ENCODE data around the gene UGT2B15. TPM values are rescaled to one million over a fixed set of nuclear protein-coding genes. Genes with fewer than 3 reads are reported as not detected.
"Not testable (repeated sequence)": the region's sequence is repeated elsewhere in the genome, so short reads cannot be mapped to it uniquely, and the experiment has no call there.

The UGT2B15 gene
- total and polyA plus RNA-seq, 2 donors from 2014 or later = not detected

- no peak overlapping the region for H3K27ac ChIP-seq (ENCODE audit: low read depth in 2 of 2, low read length in 2 of 2)
- no peak overlapping the region for H3K9ac ChIP-seq (ENCODE audit: low read length in 3 of 3)
- DNase-seq (peak in 1 of 5 donors; percentile 2), FAIRE-seq (no peak)
- no peaks in the 10 kb centered on the region for H3K36me3 ChIP-seq (ENCODE audit: control insufficient read depth in 2 of 3, insufficient read depth in 3 of 3, low read length in 3 of 3)
- TF ChIP-seq CTCF (IDR thresholded peaks at IDR 0.05; ENCODE audit: borderline replicate concordance, extremely low read depth, insufficient read depth) = no peak
- no peak overlapping the region for H3K4me3 ChIP-seq (ENCODE audit: low read length in 3 of 3)
- intact Hi-C loops (cut with DNase I) = no loop called here
- H3K9me3 ChIP-seq (ENCODE audit: control insufficient read depth in 2 of 3, insufficient read depth in 1 of 3, low read length in 3 of 3) = no peaks in the 10 kb centered on the region
- H3K27me3 ChIP-seq (ENCODE audit: control insufficient read depth, insufficient read depth, low read length) = no peaks in the 10 kb centered on the region
- H3K4me1 ChIP-seq (ENCODE audit: control insufficient read depth in 2 of 3, insufficient read depth in 2 of 3, low read depth in 1 of 3, low read length in 3 of 3) = no peaks in the 10 kb centered on the region
These were observed 40.1 kb downstream of the UGT2B15 start for GRCh38 chr4:68630371-68630770.

- H3K36me3 ChIP-seq (ENCODE audit: control insufficient read depth in 2 of 3, insufficient read depth in 3 of 3, low read length in 3 of 3); H3K4me3 ChIP-seq (ENCODE audit: low read length in 3 of 3); FAIRE-seq; H3K9me3 ChIP-seq (ENCODE audit: control insufficient read depth in 2 of 3, insufficient read depth in 1 of 3, low read length in 3 of 3); H3K27me3 ChIP-seq (ENCODE audit: control insufficient read depth, insufficient read depth, low read length); DNase-seq; H3K4me1 ChIP-seq (ENCODE audit: control insufficient read depth in 2 of 3, insufficient read depth in 2 of 3, low read depth in 1 of 3, low read length in 3 of 3); intact Hi-C loops (cut with DNase I); H3K9ac ChIP-seq (ENCODE audit: low read length in 3 of 3); H3K27ac ChIP-seq (ENCODE audit: low read depth in 2 of 2, low read length in 2 of 2): not testable (repeated sequence)
These were observed 47.7 kb downstream of the UGT2B15 start for GRCh38 chr4:68622731-68623130.

- Histone ChIP-seq H3K4me1 (ENCODE audit: control insufficient read depth in 2 of 3, insufficient read depth in 2 of 3, low read depth in 1 of 3, low read length in 3 of 3) (no peaks in the 10 kb centered on the region), H3K36me3 (ENCODE audit: control insufficient read depth in 2 of 3, insufficient read depth in 3 of 3, low read length in 3 of 3) (no peaks in the 10 kb centered on the region), H3K27me3 (ENCODE audit: control insufficient read depth, insufficient read depth, low read length) (no peaks in the 10 kb centered on the region), H3K27ac (ENCODE audit: low read depth in 2 of 2, low read length in 2 of 2) (no peak overlapping the region), H3K4me3 (ENCODE audit: low read length in 3 of 3) (no peak overlapping the region), H3K9me3 (ENCODE audit: control insufficient read depth in 2 of 3, insufficient read depth in 1 of 3, low read length in 3 of 3) (no peaks in the 10 kb centered on the region), H3K9ac (ENCODE audit: low read length in 3 of 3) (no peak overlapping the region)
- DNase-seq (no peak), FAIRE-seq (no peak)
- no peak for TF ChIP-seq CTCF (IDR thresholded peaks at IDR 0.05; ENCODE audit: borderline replicate concordance, extremely low read depth, insufficient read depth)
- intact Hi-C loops (cut with DNase I) = no loop called here
These were observed 53.3 kb downstream of the UGT2B15 start for GRCh38 chr4:68617003-68617698.

GRCh38 chr4:68615699-68616422 is 54.6 kb downstream of the UGT2B15 start:
- no peaks in the 10 kb centered on the region for H3K27me3 ChIP-seq (ENCODE audit: control insufficient read depth, insufficient read depth, low read length)
- H3K4me1 ChIP-seq (ENCODE audit: control insufficient read depth in 2 of 3, insufficient read depth in 2 of 3, low read depth in 1 of 3, low read length in 3 of 3) = no peaks in the 10 kb centered on the region
- no peak for FAIRE-seq
- intact Hi-C loops (cut with DNase I) = no loop called here
- H3K36me3 ChIP-seq (ENCODE audit: control insufficient read depth in 2 of 3, insufficient read depth in 3 of 3, low read length in 3 of 3) = no peaks in the 10 kb centered on the region
- no peak for TF ChIP-seq CTCF (IDR thresholded peaks at IDR 0.05; ENCODE audit: borderline replicate concordance, extremely low read depth, insufficient read depth)
- no peak overlapping the region for H3K27ac ChIP-seq (ENCODE audit: low read depth in 2 of 2, low read length in 2 of 2)
- H3K4me3 ChIP-seq (ENCODE audit: low read length in 3 of 3) = no peak overlapping the region
- H3K9ac ChIP-seq (ENCODE audit: low read length in 3 of 3) = no peak overlapping the region
- no peaks in the 10 kb centered on the region for H3K9me3 ChIP-seq (ENCODE audit: control insufficient read depth in 2 of 3, insufficient read depth in 1 of 3, low read length in 3 of 3)
- DNase-seq = no peak
